H1 (cell line): ENCODE data around the gene PYURF. TPM values are rescaled to one million over a fixed set of nuclear protein-coding genes. Genes with fewer than 3 reads are reported as not detected.

ENCODE experiments used
- CTCF ChIA-PET: fragments of 300-600 bp; sonication (Branson Sonifier 250); formaldehyde crosslinking; loops from one replicate; lab custom pipeline; 2021; ENCODE audit not compliant: partially characterized antibody; lab: Charles Lee
- POLR2A ChIA-PET: fragments of 300-600 bp; sonication (Branson Sonifier 250); formaldehyde crosslinking; loops from one replicate; lab custom pipeline; 2021; ENCODE audit warnings: inconsistent platforms; ENCODE audit not compliant: partially characterized antibody; lab: Charles Lee
- DNase-seq, 2 experiments: peaks; one replicate each; pipeline versions ENCODE4 v3.0.0 to v3.0.0-alpha.2; 2010 to 2022; ENCODE audit warnings: low spot score in 2 of 2, low read depth in 1 of 2, mixed read lengths in 1 of 2
- FAIRE-seq: peaks from 2 replicates; lab custom pipeline; 2011; peaks lifted over from hg19 to GRCh38; lab: Jason Lieb, UNC
- H2AFZ ChIP-seq: 2 replicates; pipeline ENCODE4 v1.8.1; 2012; ENCODE audit warnings: low read length, inconsistent platforms
- H2AK5ac ChIP-seq: 2 replicates; pipeline ENCODE4 v1.6.1; 2013; ENCODE audit warnings: low read depth, low read length
- H2BK120ac ChIP-seq: replicated peaks from 2 replicates; pipeline ENCODE3; 2013; ENCODE audit warnings: low read depth, low read length, inconsistent platforms
- H2BK12ac ChIP-seq: 2 replicates; pipeline ENCODE4 v1.6.1; 2013; ENCODE audit warnings: low read depth, low read length
- H2BK15ac ChIP-seq: 2 replicates; pipeline ENCODE4 v1.6.1; 2013; ENCODE audit warnings: low read length
- H2BK20ac ChIP-seq: 2 replicates; pipeline ENCODE4 v1.6.1; 2013; ENCODE audit warnings: low read length
- H2BK5ac ChIP-seq: 2 replicates; pipeline ENCODE4 v1.6.1; 2013; ENCODE audit warnings: low read depth, low read length
- H3K14ac ChIP-seq: 2 replicates; pipeline ENCODE4 v1.6.1; 2013; ENCODE audit warnings: inconsistent platforms; ENCODE audit not compliant: insufficient read length
- H3K18ac ChIP-seq: 2 replicates; pipeline ENCODE4 v1.6.1; 2013; ENCODE audit warnings: low read length; ENCODE audit errors: extremely low read depth
- H3K23ac ChIP-seq: 2 replicates; pipeline ENCODE4 v1.6.1; 2013; ENCODE audit warnings: inconsistent platforms; ENCODE audit not compliant: insufficient read length
- H3K23me2 ChIP-seq: 2 replicates; pipeline ENCODE4 v1.6.1; 2013; ENCODE audit warnings: low read depth, low read length
- H3K27ac ChIP-seq: 2 replicates; pipeline ENCODE4 v1.6.1; 2011; ENCODE audit warnings: low read depth, low read length, inconsistent platforms
- H3K27me3 ChIP-seq, 4 experiments: replicated peaks in 1 of 4; 1 replicate in 1 of 4; 2 replicates in 3 of 4; pipeline versions ENCODE4 v1.6.1 to v1.8.1; 2011 to 2013; ENCODE audit warnings: low read length in 3 of 4, mild to moderate bottlenecking in 3 of 4, inconsistent platforms in 2 of 4, mixed read lengths in 2 of 4, moderate library complexity in 1 of 4; ENCODE audit not compliant: control insufficient read depth in 3 of 4, insufficient read depth in 3 of 4; ENCODE audit errors: extremely low read depth in 1 of 4
- H3K36me3 ChIP-seq, 4 experiments: 2 replicates each; pipeline versions ENCODE4 v1.6.1 to v1.8.1; 2011 to 2013; ENCODE audit warnings: mild to moderate bottlenecking in 4 of 4, low read length in 3 of 4, moderate library complexity in 2 of 4, control low read depth in 1 of 4, inconsistent platforms in 1 of 4; ENCODE audit not compliant: insufficient read depth in 4 of 4, control insufficient read depth in 2 of 4
- H3K4ac ChIP-seq: replicated peaks from 2 replicates; pipeline ENCODE3; 2013; ENCODE audit warnings: low read length, low read depth, mixed read lengths, inconsistent platforms; ENCODE audit not compliant: insufficient read length
- H3K4me1 ChIP-seq, 4 experiments: replicated peaks in 1 of 4; 1 replicate in 1 of 4; 2 replicates in 3 of 4; pipeline versions ENCODE4 v1.6.1 to v1.8.1; 2011 to 2013; ENCODE audit warnings: low read length in 3 of 4, inconsistent platforms in 2 of 4, mixed read lengths in 1 of 4; ENCODE audit not compliant: insufficient read depth in 4 of 4, control insufficient read depth in 3 of 4
- H3K4me2 ChIP-seq, 2 experiments: 2 replicates each; pipeline versions ENCODE4 v1.6.1 to v1.8.1; 2011 to 2013; ENCODE audit warnings: low read depth in 2 of 2, low read length in 2 of 2, control low read depth in 1 of 2, inconsistent platforms in 1 of 2, mild to moderate bottlenecking in 1 of 2; ENCODE audit not compliant: insufficient read depth in 1 of 2
- H3K4me3 ChIP-seq, 4 experiments: fragments of 200-600, 300-600 bp in 1 of 4; sonication (generic), shearing (Covaris generic), sonication (Bioruptor Twin) in 1 of 4; 2 replicates each; pipeline versions ENCODE4 v1.5.1 to v1.8.1; 2011 to 2016; ENCODE audit warnings: low read length in 4 of 4, low read depth in 3 of 4, control low read depth in 2 of 4, inconsistent platforms in 2 of 4, mild to moderate bottlenecking in 2 of 4, mixed read lengths in 1 of 4, moderate library complexity in 1 of 4; ENCODE audit not compliant: insufficient read depth in 2 of 4; ENCODE audit errors: extremely low read depth in 1 of 4
- H3K56ac ChIP-seq: replicated peaks from 2 replicates; pipeline ENCODE3; 2013; ENCODE audit warnings: low read depth, mild to moderate bottlenecking, mixed read lengths, low read length, inconsistent platforms; ENCODE audit not compliant: insufficient read length
- H3K79me1 ChIP-seq: 2 replicates; pipeline ENCODE4 v1.6.1; 2013; ENCODE audit warnings: low read depth, low read length, control low read depth
- H3K79me2 ChIP-seq, 2 experiments: 2 replicates each; pipeline versions ENCODE4 v1.6.1 to v1.8.1; 2012 to 2013; ENCODE audit warnings: low read length in 2 of 2, mild to moderate bottlenecking in 2 of 2, inconsistent platforms in 1 of 2; ENCODE audit not compliant: insufficient read depth in 2 of 2, control insufficient read depth in 1 of 2
- H3K9ac ChIP-seq, 4 experiments: replicated peaks in 1 of 4; 1 replicate in 1 of 4; 2 replicates in 3 of 4; pipeline versions ENCODE4 v1.6.1 to v1.8.1; 2011 to 2013; ENCODE audit warnings: low read depth in 3 of 4, low read length in 3 of 4, control low read depth in 2 of 4, mild to moderate bottlenecking in 2 of 4, moderate library complexity in 2 of 4, inconsistent platforms in 1 of 4; ENCODE audit errors: extremely low read depth in 1 of 4
- H3K9me3 ChIP-seq, 2 experiments: 2 replicates each; pipeline versions ENCODE4 v1.6.1 to v1.8.1; 2012 to 2013; ENCODE audit warnings: mild to moderate bottlenecking in 2 of 2, moderate library complexity in 2 of 2, control low read depth in 1 of 2, inconsistent platforms in 1 of 2, low read depth in 1 of 2, low read length in 1 of 2, mixed read lengths in 1 of 2; ENCODE audit not compliant: insufficient read depth in 2 of 2
- H4K20me1 ChIP-seq, 2 experiments: replicated peaks in 1 of 2; 2 replicates each; pipeline versions ENCODE3 to v1.8.1; 2011 to 2013; ENCODE audit warnings: inconsistent platforms in 2 of 2, low read length in 2 of 2, mild to moderate bottlenecking in 1 of 2; ENCODE audit not compliant: insufficient read depth in 2 of 2, control insufficient read depth in 1 of 2
- H4K5ac ChIP-seq: 2 replicates; pipeline ENCODE4 v1.6.1; 2013; ENCODE audit warnings: low read length, low read depth, mixed read lengths, inconsistent platforms; ENCODE audit not compliant: insufficient read length
- H4K8ac ChIP-seq: 2 replicates; pipeline ENCODE4 v1.8.0; 2013; ENCODE audit warnings: mild to moderate bottlenecking, moderate library complexity, low read length, inconsistent platforms; ENCODE audit not compliant: insufficient read depth; ENCODE audit errors: extremely low read depth
- H4K91ac ChIP-seq: replicated peaks from 2 replicates; pipeline ENCODE3; 2013; ENCODE audit warnings: low read length, mixed read lengths, inconsistent platforms; ENCODE audit not compliant: insufficient read length
- BRCA1 ChIP-seq: IDR thresholded peaks from 2 replicates; pipeline ENCODE4 v1.6.1; 2012; ENCODE audit warnings: low read depth, low read length, improper control_type of control experiment
- CREB1 ChIP-seq: IDR thresholded peaks from 2 replicates; pipeline ENCODE4 v1.6.1; 2012; ENCODE audit warnings: inconsistent platforms
- CTBP2 ChIP-seq: IDR thresholded peaks from 2 replicates; pipeline ENCODE4 v1.7.0; 2011; ENCODE audit warnings: borderline replicate concordance, mild to moderate bottlenecking, moderate library complexity, mixed read lengths, low read length; ENCODE audit not compliant: insufficient read depth, insufficient read length
- GABPA ChIP-seq: IDR thresholded peaks from 2 replicates; pipeline ENCODE4 v1.6.1; 2011; ENCODE audit warnings: mild to moderate bottlenecking, low read length, moderate library complexity, borderline replicate concordance; ENCODE audit not compliant: insufficient read depth
- GTF2F1 ChIP-seq: IDR thresholded peaks from 2 replicates; pipeline ENCODE4 v1.6.1; 2012; ENCODE audit warnings: low read depth, low read length, improper control_type of control experiment, borderline replicate concordance
- JUN ChIP-seq: IDR thresholded peaks from 2 replicates; pipeline ENCODE4 v1.6.1; 2011; ENCODE audit warnings: low read depth, mild to moderate bottlenecking, improper control_type of control experiment, low read length
- NANOG ChIP-seq: IDR thresholded peaks from 2 replicates; pipeline ENCODE4 v1.6.1; 2011; ENCODE audit warnings: low read length, low read depth, mild to moderate bottlenecking, inconsistent platforms; ENCODE audit not compliant: insufficient read depth, poor library complexity, severe bottlenecking
- RFX5 ChIP-seq: IDR thresholded peaks from 2 replicates; pipeline ENCODE4 v1.6.1; 2011; ENCODE audit warnings: low read depth, low read length, improper control_type of control experiment, borderline replicate concordance
- SP1 ChIP-seq: IDR thresholded peaks from 2 replicates; pipeline ENCODE4 v1.6.1; 2011; ENCODE audit warnings: low read depth, low read length
- SUZ12 ChIP-seq: fragments of 200-600 bp; sonication (generic); IDR thresholded peaks from 2 replicates; pipeline ENCODE4 v1.6.1; 2012; ENCODE audit warnings: mild to moderate bottlenecking, inconsistent platforms, low read length, moderate library complexity, mixed read lengths
- WGBS, 2 experiments: shearing (Covaris generic) in 1 of 2; methylation state at CpG; one replicate each; pipeline versions ENCODE4 v1.1.6 to v1.1.7; 2013 to 2015; ENCODE audit warnings: low lambda C conversion rate in 2 of 2, mixed read lengths in 2 of 2, inconsistent platforms in 1 of 2, low coverage in 1 of 2, missing lambda C conversion rate in 1 of 2; ENCODE audit not compliant: insufficient replicate concordance in 2 of 2, insufficient coverage in 1 of 2, insufficient read length in 1 of 2; ENCODE audit errors: extremely low coverage in 1 of 2, missing lambda C conversion rate in 1 of 2; 5-methylcytosine and 5-hydroxymethylcytosine counted together
- polyA plus RNA-seq, 7 experiments: library from polyadenylated mRNA; depleted of rRNA in 3 of 7; stranded (reverse) in 5 of 7; unstranded in 2 of 7; fragments of >200 nt in 5 of 7; fragments of 200-250 nt in 2 of 7; gene quantifications; 1 replicate in 5 of 7; 2 replicates in 1 of 7; 4 replicates in 1 of 7; pipeline versions ENCODE4 v1.2.1 to v1.2.3, GENCODE V29; 2011 to 2013; ENCODE audit warnings: missing spikeins in 2 of 7, mixed read lengths in 2 of 7
- total RNA-seq: library from RNA; stranded (reverse); fragmentation: NEBNext Ultra II Directional; extraction: Animal tissue kit (Norgen Biotek cat#: 25700); gene quantifications from 2 replicates; pipeline ENCODE4 v1.2.1, GENCODE V29; 2021

PYURF gene
- total and polyA plus RNA-seq, 2 of the 8 experiments (the other 6 are each of a cell fraction or from before 2014, with no cell fraction given) = 31.6 to 44.8 TPM

GRCh38 chr4:88481537-88481936 lies 42.0 kb downstream of the PYURF start:
- H2BK120ac ChIP-seq = no peak overlapping the region
- ChIA-PET CTCF (interaction anchor here (0.8 kb wide), 1 partner anchor 33 kb away, joined by 3 read pairs; no protein-coding TSS in a partner anchor), POLR2A (no interaction called here)
- H3K79me2 ChIP-seq = no peaks in the 10 kb centered on the region
- H4K91ac ChIP-seq = no peak overlapping the region
- no peaks in the 10 kb centered on the region for H3K4me1 ChIP-seq
- H2BK5ac ChIP-seq = no peak overlapping the region
- H3K36me3 ChIP-seq = no peaks in the 10 kb centered on the region; a peak in 1 of 8 replicates
- no peak overlapping the region for H2BK15ac ChIP-seq
- H3K56ac ChIP-seq = no peak overlapping the region
- H2BK20ac ChIP-seq = no peak overlapping the region
- no peaks in the 10 kb centered on the region for H3K23me2 ChIP-seq
- no peaks in the 10 kb centered on the region for H4K20me1 ChIP-seq
- no peak overlapping the region for H2BK12ac ChIP-seq
- WGBS, 2 experiments = 90% methylated on average over 1 of the region's 1 CpG; no CpG with 5 or more reads in 1 of the 2 experiments
- TF ChIP-seq NANOG (no peak), GTF2F1 (no peak), CREB1 (no peak), RFX5 (no peak), SUZ12 (no peak), GABPA (no peak), BRCA1 (no peak), SP1 (no peak), JUN (no peak), CTBP2 (no peak)
- no peak overlapping the region for H4K8ac ChIP-seq
- no peak overlapping the region for H3K23ac ChIP-seq
- no peak overlapping the region for H3K9ac ChIP-seq
- no peak overlapping the region for H2AFZ ChIP-seq
- H3K18ac ChIP-seq = no peak overlapping the region
- no peak overlapping the region for H3K27ac ChIP-seq
- H3K4me2 ChIP-seq = no peak overlapping the region
- H3K9me3 ChIP-seq = no peaks in the 10 kb centered on the region
- no peak overlapping the region for H2AK5ac ChIP-seq
- H3K4ac ChIP-seq = no peak overlapping the region
- H3K27me3 ChIP-seq = no peaks in the 10 kb centered on the region
- no peak overlapping the region for H3K14ac ChIP-seq
- H3K4me3 ChIP-seq = no peak overlapping the region
- no peak overlapping the region for H4K5ac ChIP-seq
- no peak for DNase-seq
- no peaks in the 10 kb centered on the region for H3K79me1 ChIP-seq
- FAIRE-seq = no peak
